GM12878 (cell line): ENCODE results near the gene DOHH. TPM values are rescaled to one million over a fixed set of nuclear protein-coding genes. Genes with fewer than 3 reads are reported as not detected.

Source experiments
- ATAC-seq: fragments of 200-7000 bp; cut with Tn5 transposase; 3 replicates; pipeline ENCODE4 v1.9.1; 2020; ENCODE audit warnings: mild to moderate bottlenecking, moderate library complexity
- BruUV-seq: library from RNA; stranded (reverse); fragments of 400-500 nt; replicated peaks from 2 replicates; lab custom pipeline; 2021; lab: Mats Ljungman, UMichigan
- CTCF ChIA-PET: fragments of 300-600 bp; sonication (Branson Sonifier 250); formaldehyde crosslinking; extraction: SDS; loops from one replicate; lab custom pipeline; 2021; ENCODE audit warnings: inconsistent platforms; lab: Yijun Ruan, JAX
- POLR2A ChIA-PET: fragments of 350-600 bp; formaldehyde crosslinking; extraction: SDS; loops from one replicate; lab custom pipeline; 2021; ENCODE audit warnings: inconsistent platforms; lab: Charles Lee
- RAD21 ChIA-PET: fragments of 300-600 bp; sonication (Branson Sonifier 250); formaldehyde crosslinking; loops from one replicate; lab custom pipeline; 2023; ENCODE audit warnings: antibody characterized with exemption; ENCODE audit not compliant: unreplicated experiment; lab: Charles Lee
- SMC1A ChIA-PET: fragments of 300-600 bp; sonication (Branson Sonifier 250); formaldehyde crosslinking; loops from one replicate; lab custom pipeline; 2023; ENCODE audit not compliant: unreplicated experiment, uncharacterized antibody; lab: Charles Lee
- DNase-seq: peaks from one replicate; pipeline ENCODE4 v3.0.0-alpha.2; 2011; ENCODE audit warnings: low read depth, low spot score
- FAIRE-seq: peaks from 3 replicates; lab custom pipeline; 2011; peaks lifted over from hg19 to GRCh38; lab: Jason Lieb, UNC
- H2AFZ ChIP-seq: 2 replicates; pipeline ENCODE4 v1.6.0; 2011; ENCODE audit warnings: low read depth, low read length, control low read depth; ENCODE audit not compliant: control insufficient read depth
- H3K27ac ChIP-seq: 2 replicates; pipeline ENCODE4 v1.5.1; 2011; ENCODE audit warnings: control low read depth; ENCODE audit not compliant: control insufficient read depth, insufficient read depth
- H3K27me3 ChIP-seq, 2 experiments: replicated peaks in 1 of 2; 2 replicates each; pipeline versions ENCODE4 v1.6.0 to v1.6.1; 2011; ENCODE audit warnings: low read length in 1 of 2; ENCODE audit not compliant: control insufficient read depth in 2 of 2, insufficient read depth in 2 of 2
- H3K36me3 ChIP-seq, 2 experiments: 2 replicates each; pipeline ENCODE4 v1.5.1; 2011; ENCODE audit warnings: low read length in 1 of 2; ENCODE audit not compliant: control insufficient read depth in 2 of 2, insufficient read depth in 2 of 2
- H3K4me1 ChIP-seq: 2 replicates; pipeline ENCODE4 v1.6.1; 2011; ENCODE audit warnings: mild to moderate bottlenecking, low read length, moderate library complexity, mixed read lengths; ENCODE audit not compliant: control insufficient read depth, insufficient read depth
- H3K4me2 ChIP-seq: 2 replicates; pipeline ENCODE4 v1.6.0; 2011; ENCODE audit warnings: control low read depth; ENCODE audit not compliant: control insufficient read depth, insufficient read depth
- H3K4me3 ChIP-seq: fragments of 200-600 bp; sonication (generic); 2 replicates; pipeline ENCODE4 v1.5.1; 2016
- H3K79me2 ChIP-seq: 2 replicates; pipeline ENCODE4 v1.6.0; 2011; ENCODE audit warnings: low read length; ENCODE audit not compliant: control insufficient read depth, insufficient read depth
- H3K9ac ChIP-seq: 2 replicates; pipeline ENCODE4 v1.8.0; 2011; ENCODE audit warnings: low read length, control low read depth, mixed read lengths; ENCODE audit not compliant: control insufficient read depth, insufficient read depth
- H3K9me3 ChIP-seq: replicated peaks from 3 replicates; pipeline ENCODE4 v1.5.1; 2011; ENCODE audit warnings: mild to moderate bottlenecking, low read length; ENCODE audit not compliant: control insufficient read depth, insufficient read depth
- H4K20me1 ChIP-seq: 2 replicates; pipeline ENCODE4 v1.6.0; 2011; ENCODE audit not compliant: control insufficient read depth, insufficient read depth
- CREM ChIP-seq: IDR thresholded peaks from 2 replicates; pipeline ENCODE4 v1.6.1; 2014; ENCODE audit warnings: antibody characterized with exemption, low read depth
- ETV6 ChIP-seq, 2 experiments: fragments of 450-650 bp in 1 of 2; IDR thresholded peaks in 1 of 2; conservative IDR thresholded peaks in 1 of 2; 2 replicates each; pipeline ENCODE4 v1.6.1; 2014; ENCODE audit warnings: antibody characterized with exemption in 1 of 2, borderline replicate concordance in 1 of 2, low read depth in 1 of 2, mild to moderate bottlenecking in 1 of 2, moderate library complexity in 1 of 2
- HDAC2 ChIP-seq: fragments of 200-600 bp; sonication (generic); IDR thresholded peaks from 2 replicates; pipeline ENCODE4 v1.6.1; 2017
- IKZF2 ChIP-seq, 2 experiments: fragments of 450-650 bp; IDR thresholded peaks; 2 replicates each; pipeline ENCODE4 v1.6.1; 2017; ENCODE audit warnings: mild to moderate bottlenecking in 2 of 2, moderate library complexity in 2 of 2
- PAX8 ChIP-seq: fragments of 450-650 bp; IDR thresholded peaks from 2 replicates; pipeline ENCODE4 v1.6.1; 2017; ENCODE audit warnings: mild to moderate bottlenecking, moderate library complexity
- POU2F2 ChIP-seq: IDR thresholded peaks from 3 replicates; pipeline ENCODE4 v1.6.1; 2011; ENCODE audit warnings: low read depth, mild to moderate bottlenecking, low read length, borderline replicate concordance
- RAD21 ChIP-seq: IDR thresholded peaks from 2 replicates; pipeline ENCODE4 v1.6.1; 2011; ENCODE audit warnings: mild to moderate bottlenecking, low read depth, low read length, moderate library complexity; ENCODE audit not compliant: insufficient read depth
- RAD51 ChIP-seq: fragments of 450-650 bp; IDR thresholded peaks from 2 replicates; pipeline ENCODE4 v1.6.1; 2016; ENCODE audit warnings: moderate library complexity, mild to moderate bottlenecking, inconsistent platforms
- SPI1 ChIP-seq: IDR thresholded peaks from 2 replicates; pipeline ENCODE4 v1.6.1; 2011; ENCODE audit warnings: low read depth, mild to moderate bottlenecking, low read length, moderate library complexity, borderline replicate concordance; ENCODE audit not compliant: insufficient read depth
- TCF12 ChIP-seq: IDR thresholded peaks from 2 replicates; pipeline ENCODE4 v1.6.1; 2011; ENCODE audit warnings: low read depth, mild to moderate bottlenecking, low read length
- TCF3 ChIP-seq: IDR thresholded peaks from 2 replicates; pipeline ENCODE4 v1.6.1; 2012; ENCODE audit warnings: low read depth, mild to moderate bottlenecking, low read length, borderline replicate concordance; ENCODE audit not compliant: insufficient read depth
- ZZZ3 ChIP-seq: IDR thresholded peaks from 2 replicates; pipeline ENCODE4 v1.6.1; 2011; ENCODE audit warnings: low read depth; ENCODE audit not compliant: control insufficient read depth, insufficient read length
- WGBS: methylation state at CpG from one replicate; pipeline ENCODE4 v1.1.6; 2016; ENCODE audit warnings: low lambda C conversion rate; ENCODE audit not compliant: insufficient replicate concordance, insufficient coverage; ENCODE audit errors: missing lambda C conversion rate; 5-methylcytosine and 5-hydroxymethylcytosine counted together
- in situ Hi-C: fragments of 300-500 bp; cut with MboI; formaldehyde crosslinking; loops from 9 replicates; pipeline ENCODE4 v1.14.3; 2018; ENCODE audit warnings: mixed read lengths
- intact Hi-C: fragments of 100-400 bp; cut with micrococcal nuclease; formaldehyde crosslinking; loops from one replicate; pipeline ENCODE4 v1.14.2; 2022; ENCODE audit not compliant: unreplicated experiment
- polyA plus RNA-seq, 11 experiments: library from polyadenylated mRNA; depleted of rRNA in 4 of 11; unstranded in 6 of 11; stranded (reverse) in 5 of 11; fragments of >200 nt; fragmentation: Nextera tagmentation in 4 of 11; fragmentation: Illumina TruSeq in 1 of 11; extraction: Ambion mirVana in 4 of 11; extraction: Trizol in 1 of 11; gene quantifications; 1 replicate in 1 of 11; 2 replicates in 10 of 11; pipeline versions ENCODE4 v1.2.1 to v1.2.3, GENCODE V29; 2011 to 2016; ENCODE audit warnings: inconsistent platforms in 2 of 11, missing spikeins in 2 of 11, low read depth in 1 of 11
- total RNA-seq, 4 experiments: library from RNA; depleted of rRNA in 3 of 4; stranded (reverse); fragments of >200 nt in 3 of 4; fragmentation: Illumina TruSeq in 1 of 4; extraction: Trizol in 1 of 4; gene quantifications; 2 replicates each; pipeline versions ENCODE4 v1.2.1 to v1.2.3, GENCODE V29; 2013 to 2021
- TF ChIP-seq, protein P1 (sequence below): fragments of 450-650 bp; IDR thresholded peaks from 2 replicates; pipeline ENCODE4 v1.6.1; 2017; ENCODE audit warnings: mild to moderate bottlenecking, low read depth, inconsistent platforms; ENCODE audit not compliant: poor library complexity, severe bottlenecking
- TF ChIP-seq, protein P2 (sequence below): fragments of 450-650 bp; IDR thresholded peaks from 2 replicates; pipeline ENCODE4 v1.6.1; 2017; ENCODE audit warnings: borderline replicate concordance
- TF ChIP-seq, protein P3 (sequence below): IDR thresholded peaks from 2 replicates; pipeline ENCODE4 v1.6.1; 2012; ENCODE audit warnings: mild to moderate bottlenecking, low read depth, low read length

Gene DOHH
- total and polyA plus RNA-seq, 10 of the 15 experiments (the other 5 are each of a cell fraction or from before 2014, with no cell fraction given), result 0.11 to 28.6 (median 11.7) TPM

DNA sequence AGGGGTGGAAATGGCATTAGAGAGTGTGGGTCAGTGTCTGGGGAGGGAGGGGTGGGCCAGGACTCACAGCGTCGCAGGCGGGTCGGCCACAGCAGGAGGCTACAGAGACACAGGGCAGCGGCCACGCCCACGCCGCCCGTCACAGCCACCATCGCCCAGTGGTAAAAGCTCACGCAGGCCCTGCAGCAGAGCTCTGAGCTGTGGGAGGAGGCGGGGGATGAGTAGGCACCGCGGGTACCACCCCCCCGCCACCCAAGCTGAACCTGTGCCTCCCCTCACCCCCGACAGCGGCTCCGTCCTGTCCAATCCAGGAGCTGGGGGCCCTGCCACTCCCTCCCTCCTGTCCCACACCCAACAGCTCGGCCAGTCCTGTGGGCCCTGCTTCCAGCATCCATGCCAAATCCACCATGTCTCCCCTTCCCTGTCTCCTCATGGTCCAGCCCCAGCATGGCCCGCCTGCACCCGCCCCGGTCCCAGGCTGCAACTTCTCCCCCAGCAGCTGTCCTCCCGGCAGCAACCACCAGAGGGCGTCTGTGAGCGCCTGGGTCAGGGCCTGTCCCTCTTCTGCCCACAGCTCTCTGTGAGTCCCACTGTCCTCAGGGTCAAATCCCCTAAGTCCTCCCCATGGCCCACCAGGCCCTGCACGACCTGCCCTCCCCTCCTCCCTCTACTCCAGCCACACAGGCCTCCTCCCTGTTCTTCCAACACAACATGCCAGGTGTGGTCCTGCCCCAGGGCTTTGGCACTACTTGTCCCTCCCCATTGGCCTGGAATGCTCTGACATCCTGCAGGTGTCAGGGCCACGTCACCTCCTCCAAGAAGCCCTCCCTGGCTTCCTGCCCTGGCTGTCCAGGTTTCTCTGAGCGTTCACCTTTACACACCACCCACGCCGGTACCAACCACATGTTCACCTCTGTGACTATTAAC is 44.5 kb upstream of the DOHH start (continued):
- TF ChIP-seq, protein P1, sequence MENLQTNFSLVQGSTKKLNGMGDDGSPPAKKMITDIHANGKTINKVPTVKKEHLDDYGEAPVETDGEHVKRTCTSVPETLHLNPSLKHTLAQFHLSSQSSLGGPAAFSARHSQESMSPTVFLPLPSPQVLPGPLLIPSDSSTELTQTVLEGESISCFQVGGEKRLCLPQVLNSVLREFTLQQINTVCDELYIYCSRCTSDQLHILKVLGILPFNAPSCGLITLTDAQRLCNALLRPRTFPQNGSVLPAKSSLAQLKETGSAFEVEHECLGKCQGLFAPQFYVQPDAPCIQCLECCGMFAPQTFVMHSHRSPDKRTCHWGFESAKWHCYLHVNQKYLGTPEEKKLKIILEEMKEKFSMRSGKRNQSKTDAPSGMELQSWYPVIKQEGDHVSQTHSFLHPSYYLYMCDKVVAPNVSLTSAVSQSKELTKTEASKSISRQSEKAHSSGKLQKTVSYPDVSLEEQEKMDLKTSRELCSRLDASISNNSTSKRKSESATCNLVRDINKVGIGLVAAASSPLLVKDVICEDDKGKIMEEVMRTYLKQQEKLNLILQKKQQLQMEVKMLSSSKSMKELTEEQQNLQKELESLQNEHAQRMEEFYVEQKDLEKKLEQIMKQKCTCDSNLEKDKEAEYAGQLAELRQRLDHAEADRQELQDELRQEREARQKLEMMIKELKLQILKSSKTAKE, result no peak
- TF ChIP-seq ZZZ3, result no peak
- TF ChIP-seq, protein P2, sequence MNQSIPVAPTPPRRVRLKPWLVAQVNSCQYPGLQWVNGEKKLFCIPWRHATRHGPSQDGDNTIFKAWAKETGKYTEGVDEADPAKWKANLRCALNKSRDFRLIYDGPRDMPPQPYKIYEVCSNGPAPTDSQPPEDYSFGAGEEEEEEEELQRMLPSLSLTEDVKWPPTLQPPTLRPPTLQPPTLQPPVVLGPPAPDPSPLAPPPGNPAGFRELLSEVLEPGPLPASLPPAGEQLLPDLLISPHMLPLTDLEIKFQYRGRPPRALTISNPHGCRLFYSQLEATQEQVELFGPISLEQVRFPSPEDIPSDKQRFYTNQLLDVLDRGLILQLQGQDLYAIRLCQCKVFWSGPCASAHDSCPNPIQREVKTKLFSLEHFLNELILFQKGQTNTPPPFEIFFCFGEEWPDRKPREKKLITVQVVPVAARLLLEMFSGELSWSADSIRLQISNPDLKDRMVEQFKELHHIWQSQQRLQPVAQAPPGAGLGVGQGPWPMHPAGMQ, result no peak
- TF ChIP-seq TCF12, result 0 out of 2 replicates have a peak, but pooled peaks have one; percentile 59
- TF ChIP-seq RAD21, result peak; percentile 72
- TF ChIP-seq HDAC2, result no peak
- 0 out of 2 replicates have a peak, but pooled peaks have one; percentile 48 for TF ChIP-seq TCF3

DNA sequence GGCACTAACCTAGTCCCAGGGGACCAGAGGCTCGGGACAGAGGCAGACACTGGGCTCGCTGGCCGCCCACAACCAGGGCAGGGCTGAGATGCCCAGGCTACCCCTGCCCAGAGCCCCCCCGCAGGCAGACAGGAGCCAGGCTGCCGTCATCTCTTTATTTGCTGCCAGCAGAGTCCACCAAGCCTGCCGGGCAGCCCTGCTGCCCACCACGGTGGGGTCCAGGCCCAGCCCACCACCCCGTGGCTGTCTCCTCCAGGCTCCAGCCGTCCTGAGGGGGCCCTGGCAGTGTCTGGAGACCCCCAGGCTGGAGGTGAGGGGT is 43.5 kb upstream of the DOHH start:
- Histone ChIP-seq H3K79me2 (no peaks in the 10 kb centered on the region), H3K36me3 (peaks cover 2 to 7% of the 10 kb centered on the region in 2 experiments; a peak in 3 of 4 replicates), H3K27me3 (no peaks in the 10 kb centered on the region), H3K9me3 (no peaks in the 10 kb centered on the region), H2AFZ (no peak overlapping the region), H3K27ac (no peak overlapping the region), H3K9ac (no peak overlapping the region), H4K20me1 (no peaks in the 10 kb centered on the region), H3K4me1 (no peaks in the 10 kb centered on the region), H3K4me2 (no peak overlapping the region), H3K4me3 (no peak overlapping the region)
- 89% methylated on average over 9 of the region's 9 CpGs for WGBS
- CTCF ChIA-PET, result interaction anchor here (1.5 kb wide), 1 partner anchor 27 kb away, joined by 6 read pairs; no protein-coding TSS in a partner anchor
- POLR2A ChIA-PET, result no interaction called here
- BruUV-seq, result no TSS peak
- SMC1A ChIA-PET, result no interaction called here
- ATAC-seq (no peak), FAIRE-seq (no peak), DNase-seq (no peak)
- RAD21 ChIA-PET, result no interaction called here
- intact Hi-C loops, result no loop called here
- in situ Hi-C loops, result no loop called here
- no peak for TF ChIP-seq PAX8
- TF ChIP-seq IKZF2 (IDR thresholded peaks at IDR 0.05), result no peak
- no peak for TF ChIP-seq CREM
- no peak for TF ChIP-seq SPI1
- TF ChIP-seq, protein P3, sequence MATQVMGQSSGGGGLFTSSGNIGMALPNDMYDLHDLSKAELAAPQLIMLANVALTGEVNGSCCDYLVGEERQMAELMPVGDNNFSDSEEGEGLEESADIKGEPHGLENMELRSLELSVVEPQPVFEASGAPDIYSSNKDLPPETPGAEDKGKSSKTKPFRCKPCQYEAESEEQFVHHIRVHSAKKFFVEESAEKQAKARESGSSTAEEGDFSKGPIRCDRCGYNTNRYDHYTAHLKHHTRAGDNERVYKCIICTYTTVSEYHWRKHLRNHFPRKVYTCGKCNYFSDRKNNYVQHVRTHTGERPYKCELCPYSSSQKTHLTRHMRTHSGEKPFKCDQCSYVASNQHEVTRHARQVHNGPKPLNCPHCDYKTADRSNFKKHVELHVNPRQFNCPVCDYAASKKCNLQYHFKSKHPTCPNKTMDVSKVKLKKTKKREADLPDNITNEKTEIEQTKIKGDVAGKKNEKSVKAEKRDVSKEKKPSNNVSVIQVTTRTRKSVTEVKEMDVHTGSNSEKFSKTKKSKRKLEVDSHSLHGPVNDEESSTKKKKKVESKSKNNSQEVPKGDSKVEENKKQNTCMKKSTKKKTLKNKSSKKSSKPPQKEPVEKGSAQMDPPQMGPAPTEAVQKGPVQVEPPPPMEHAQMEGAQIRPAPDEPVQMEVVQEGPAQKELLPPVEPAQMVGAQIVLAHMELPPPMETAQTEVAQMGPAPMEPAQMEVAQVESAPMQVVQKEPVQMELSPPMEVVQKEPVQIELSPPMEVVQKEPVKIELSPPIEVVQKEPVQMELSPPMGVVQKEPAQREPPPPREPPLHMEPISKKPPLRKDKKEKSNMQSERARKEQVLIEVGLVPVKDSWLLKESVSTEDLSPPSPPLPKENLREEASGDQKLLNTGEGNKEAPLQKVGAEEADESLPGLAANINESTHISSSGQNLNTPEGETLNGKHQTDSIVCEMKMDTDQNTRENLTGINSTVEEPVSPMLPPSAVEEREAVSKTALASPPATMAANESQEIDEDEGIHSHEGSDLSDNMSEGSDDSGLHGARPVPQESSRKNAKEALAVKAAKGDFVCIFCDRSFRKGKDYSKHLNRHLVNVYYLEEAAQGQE, result no peak
- TF ChIP-seq POU2F2, result no peak
- no peak for TF ChIP-seq ETV6 (conservative IDR thresholded peaks at IDR 0.05 in 1 of 2, IDR thresholded peaks at IDR 0.05 in 1 of 2; ENCODE audit: borderline replicate concordance in 1 of 2, low read depth in 1 of 2)
- TF ChIP-seq RAD51, result no peak
